Fibroblast of lung (primary cell): ENCODE measurements around the gene ZNF576. TPM values are rescaled to one million over a fixed set of nuclear protein-coding genes. Genes with fewer than 3 reads are reported as not detected.

ENCODE experiments used
- DNase-seq, 2 donors: peaks; one replicate each; pipeline versions ENCODE4 v3.0.0 to v3.0.0-alpha.2; 2010; ENCODE audit warnings: low read depth in 2 of 2
- H2AFZ ChIP-seq: 2 replicates; pipeline ENCODE4 v1.5.1; 2012; ENCODE audit warnings: low read length, control low read depth, inconsistent platforms
- H3K27ac ChIP-seq: 2 replicates; pipeline ENCODE4 v1.5.1; 2011; ENCODE audit warnings: low read length, control low read depth; ENCODE audit not compliant: insufficient read depth
- H3K27me3 ChIP-seq: 2 replicates; pipeline ENCODE4 v1.5.1; 2011; ENCODE audit warnings: mild to moderate bottlenecking, low read length; ENCODE audit not compliant: control insufficient read depth, insufficient read depth
- H3K36me3 ChIP-seq: 2 replicates; pipeline ENCODE4 v1.5.1; 2011; ENCODE audit warnings: low read length; ENCODE audit not compliant: control insufficient read depth, insufficient read depth
- H3K4me1 ChIP-seq: 2 replicates; pipeline ENCODE4 v1.5.1; 2011; ENCODE audit warnings: low read length; ENCODE audit not compliant: control insufficient read depth, insufficient read depth; ENCODE audit errors: extremely low read depth
- H3K4me2 ChIP-seq: 2 replicates; pipeline ENCODE4 v1.5.1; 2011; ENCODE audit warnings: low read length, control low read depth; ENCODE audit not compliant: insufficient read depth; ENCODE audit errors: extremely low read depth
- H3K4me3 ChIP-seq, 4 experiments: fragments of 200-600 bp in 1 of 4; sonication (generic) in 1 of 4; replicated peaks in 1 of 4; 2 replicates each; pipeline ENCODE4 v1.5.1; 2011 to 2016; ENCODE audit warnings: low read length in 4 of 4, low read depth in 3 of 4, mild to moderate bottlenecking in 3 of 4, control low read depth in 2 of 4, inconsistent platforms in 1 of 4, mixed read lengths in 1 of 4; ENCODE audit not compliant: insufficient read depth in 1 of 4; ENCODE audit errors: control extremely low read depth in 1 of 4
- H3K79me2 ChIP-seq: 2 replicates; pipeline ENCODE4 v1.5.1; 2012; ENCODE audit warnings: mild to moderate bottlenecking, low read length, inconsistent platforms; ENCODE audit not compliant: control insufficient read depth, insufficient read depth
- H3K9ac ChIP-seq: 2 replicates; pipeline ENCODE4 v1.5.1; 2011; ENCODE audit warnings: mild to moderate bottlenecking, low read length, control low read depth; ENCODE audit not compliant: insufficient read depth
- H3K9me3 ChIP-seq: 2 replicates; pipeline ENCODE4 v1.5.1; 2012; ENCODE audit warnings: low read depth, low read length; ENCODE audit not compliant: control insufficient read depth, insufficient read depth
- H4K20me1 ChIP-seq: 2 replicates; pipeline ENCODE4 v1.5.1; 2011; ENCODE audit warnings: low read length; ENCODE audit not compliant: control insufficient read depth, insufficient read depth; ENCODE audit errors: extremely low read depth
- CTCF ChIP-seq, 2 donors: IDR thresholded peaks in 1 of 2; conservative IDR thresholded peaks in 1 of 2; 1 replicate in 1 of 2; 2 replicates in 1 of 2; pipeline ENCODE4 v1.5.1; 2011 to 2012; ENCODE audit warnings: low read length in 2 of 2, control low read depth in 1 of 2, inconsistent platforms in 1 of 2, low read depth in 1 of 2, mild to moderate bottlenecking in 1 of 2
- EZH2 ChIP-seq: IDR thresholded peaks from 2 replicates; pipeline ENCODE4 v1.5.1; 2012; ENCODE audit warnings: low read length, control low read depth, mild to moderate bottlenecking; ENCODE audit errors: missing control alignments
- polyA plus RNA-seq, 2 donors: library from polyadenylated mRNA; depleted of rRNA in 1 of 2; stranded (reverse) in 1 of 2; unstranded in 1 of 2; fragments of >200 nt; gene quantifications; 2 replicates each; pipeline ENCODE4 v1.2.1, GENCODE V29; 2011 to 2012; ENCODE audit warnings: missing spikeins in 1 of 2
- total RNA-seq: library from RNA; depleted of rRNA; stranded (reverse); fragments of >200 nt; gene quantifications from 2 replicates; pipeline ENCODE4 v1.2.1, GENCODE V29; 2014

ZNF576 gene
- total and polyA plus RNA-seq, 2 donors (not counting 1 experiment from before 2014, with no cell fraction given): 7.0 to 9.7 TPM

GRCh38 chr19:43560687-43561086 is 35.7 kb upstream of the ZNF576 start:
- H3K79me2 ChIP-seq: no peaks in the 10 kb centered on the region
- H3K27ac ChIP-seq: peak overlapping the region; percentile 26
- no peak overlapping the region for H3K4me2 ChIP-seq
- H2AFZ ChIP-seq: no peak overlapping the region
- no peak for DNase-seq
- H3K9ac ChIP-seq: no peak overlapping the region
- no peaks in the 10 kb centered on the region for H3K27me3 ChIP-seq
- no peak overlapping the region for H3K4me3 ChIP-seq
- peaks cover 6% of the 10 kb centered on the region for H3K36me3 ChIP-seq
- peaks cover 12% of the 10 kb centered on the region for H3K4me1 ChIP-seq
- TF ChIP-seq CTCF (conservative IDR thresholded peaks at IDR 0.05 in 1 of 2, IDR thresholded peaks at IDR 0.05 in 1 of 2; ENCODE audit: low read depth in 1 of 2, low read length in 2 of 2) (no peak), EZH2 (no peak)
- H4K20me1 ChIP-seq: no peaks in the 10 kb centered on the region
- H3K9me3 ChIP-seq: no peaks in the 10 kb centered on the region

GRCh38 chr19:43561139-43561970 is 35.0 kb upstream of the ZNF576 start:
- Histone ChIP-seq H2AFZ (no peak overlapping the region), H3K4me2 (no peak overlapping the region), H3K9me3 (no peaks in the 10 kb centered on the region), H3K4me1 (peaks cover 12% of the 10 kb centered on the region), H4K20me1 (no peaks in the 10 kb centered on the region), H3K4me3 (no peak overlapping the region), H3K9ac (no peak overlapping the region), H3K27ac (peak overlapping the region; percentile 26), H3K36me3 (peaks cover 6% of the 10 kb centered on the region), H3K79me2 (no peaks in the 10 kb centered on the region), H3K27me3 (no peaks in the 10 kb centered on the region)
- DNase-seq: no peak
- no peak for TF ChIP-seq EZH2
- TF ChIP-seq CTCF (conservative IDR thresholded peaks at IDR 0.05 in 1 of 2, IDR thresholded peaks at IDR 0.05 in 1 of 2; ENCODE audit: low read depth in 1 of 2, low read length in 2 of 2): no peak

GRCh38 chr19:43562226-43562697 is 34.1 kb upstream of the ZNF576 start:
- no peak for DNase-seq
- Histone ChIP-seq H2AFZ (no peak overlapping the region), H3K4me2 (no peak overlapping the region), H4K20me1 (no peaks in the 10 kb centered on the region), H3K9ac (no peak overlapping the region), H3K36me3 (peaks cover 6% of the 10 kb centered on the region), H3K27ac (peak overlapping the region; percentile 15), H3K27me3 (no peaks in the 10 kb centered on the region), H3K9me3 (no peaks in the 10 kb centered on the region), H3K79me2 (no peaks in the 10 kb centered on the region), H3K4me3 (no peak overlapping the region), H3K4me1 (peaks cover 12% of the 10 kb centered on the region)
- TF ChIP-seq CTCF (conservative IDR thresholded peaks at IDR 0.05 in 1 of 2, IDR thresholded peaks at IDR 0.05 in 1 of 2; ENCODE audit: low read depth in 1 of 2, low read length in 2 of 2) (no peak), EZH2 (no peak)
